ENCODE measurements around the gene USP47. TPM values are rescaled to one million over a fixed set of nuclear protein-coding genes. Genes with fewer than 3 reads are reported as not detected.

The USP47 gene
- total RNA-seq, 1 experiment from 2014 or later = 50.4 TPM

DNA sequence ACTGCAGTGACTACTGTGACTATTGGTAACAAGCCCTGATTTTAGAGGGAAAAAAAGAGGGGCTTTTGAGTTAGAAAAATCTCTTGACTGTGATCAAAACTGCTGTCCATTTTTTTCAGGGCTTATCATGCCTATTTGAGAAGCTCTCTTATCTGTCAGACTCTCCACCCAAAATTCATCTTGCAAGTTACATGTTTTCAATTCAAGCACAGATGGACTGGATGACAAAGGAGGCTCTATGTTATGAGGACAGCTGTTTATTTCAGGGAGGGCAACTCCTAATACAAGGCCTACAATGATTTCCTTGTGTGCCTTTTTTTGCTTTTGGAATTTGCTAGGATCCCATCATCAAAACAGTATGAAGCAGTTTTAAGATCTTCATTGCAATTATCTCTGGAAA is 35.2 kb upstream of the USP47 start:
- no peak for DNase-seq
- ChIA-PET POLR2A (no interaction called here), CTCF (no interaction called here)
- intact Hi-C loops (cut with micrococcal nuclease; ENCODE audit: unreplicated experiment) = no loop called here
- Mint-ChIP-seq H3K4me1 (ENCODE audit: low read depth, unreplicated experiment) (no peaks in the 10 kb centered on the region), H3K27me3 (ENCODE audit: insufficient read depth, unreplicated experiment) (no peaks in the 10 kb centered on the region), H3K4me3 (ENCODE audit: unreplicated experiment) (no peak overlapping the region), H3K27ac (ENCODE audit: unreplicated experiment) (no peak overlapping the region), H3K9me3 (ENCODE audit: unreplicated experiment) (no peaks in the 10 kb centered on the region), H3K36me3 (ENCODE audit: insufficient read depth, unreplicated experiment) (peaks cover 6% of the 10 kb centered on the region)
- TF ChIP-seq, protein P1, sequence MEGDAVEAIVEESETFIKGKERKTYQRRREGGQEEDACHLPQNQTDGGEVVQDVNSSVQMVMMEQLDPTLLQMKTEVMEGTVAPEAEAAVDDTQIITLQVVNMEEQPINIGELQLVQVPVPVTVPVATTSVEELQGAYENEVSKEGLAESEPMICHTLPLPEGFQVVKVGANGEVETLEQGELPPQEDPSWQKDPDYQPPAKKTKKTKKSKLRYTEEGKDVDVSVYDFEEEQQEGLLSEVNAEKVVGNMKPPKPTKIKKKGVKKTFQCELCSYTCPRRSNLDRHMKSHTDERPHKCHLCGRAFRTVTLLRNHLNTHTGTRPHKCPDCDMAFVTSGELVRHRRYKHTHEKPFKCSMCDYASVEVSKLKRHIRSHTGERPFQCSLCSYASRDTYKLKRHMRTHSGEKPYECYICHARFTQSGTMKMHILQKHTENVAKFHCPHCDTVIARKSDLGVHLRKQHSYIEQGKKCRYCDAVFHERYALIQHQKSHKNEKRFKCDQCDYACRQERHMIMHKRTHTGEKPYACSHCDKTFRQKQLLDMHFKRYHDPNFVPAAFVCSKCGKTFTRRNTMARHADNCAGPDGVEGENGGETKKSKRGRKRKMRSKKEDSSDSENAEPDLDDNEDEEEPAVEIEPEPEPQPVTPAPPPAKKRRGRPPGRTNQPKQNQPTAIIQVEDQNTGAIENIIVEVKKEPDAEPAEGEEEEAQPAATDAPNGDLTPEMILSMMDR (IDR thresholded peaks at IDR 0.05; ENCODE audit: insufficient read depth in 1 of 2, low read depth in 1 of 2, low read length in 1 of 2, severe bottlenecking in 1 of 2, unreplicated experiment in 1 of 2) = no peak
- Histone ChIP-seq H3K9me3 (no peaks in the 10 kb centered on the region), H3K4me3 (ENCODE audit: low read depth, low read length) (no peak overlapping the region), H3K4me1 (no peaks in the 10 kb centered on the region), H3K36me3 (ENCODE audit: control insufficient read depth, insufficient read depth, low read length) (no peaks in the 10 kb centered on the region), H3K27me3 (replicated peaks; ENCODE audit: control insufficient read depth, insufficient read depth, low read length) (no peaks in the 10 kb centered on the region)
- no TSS peak for BruUV-seq (replicated peaks)

DNA sequence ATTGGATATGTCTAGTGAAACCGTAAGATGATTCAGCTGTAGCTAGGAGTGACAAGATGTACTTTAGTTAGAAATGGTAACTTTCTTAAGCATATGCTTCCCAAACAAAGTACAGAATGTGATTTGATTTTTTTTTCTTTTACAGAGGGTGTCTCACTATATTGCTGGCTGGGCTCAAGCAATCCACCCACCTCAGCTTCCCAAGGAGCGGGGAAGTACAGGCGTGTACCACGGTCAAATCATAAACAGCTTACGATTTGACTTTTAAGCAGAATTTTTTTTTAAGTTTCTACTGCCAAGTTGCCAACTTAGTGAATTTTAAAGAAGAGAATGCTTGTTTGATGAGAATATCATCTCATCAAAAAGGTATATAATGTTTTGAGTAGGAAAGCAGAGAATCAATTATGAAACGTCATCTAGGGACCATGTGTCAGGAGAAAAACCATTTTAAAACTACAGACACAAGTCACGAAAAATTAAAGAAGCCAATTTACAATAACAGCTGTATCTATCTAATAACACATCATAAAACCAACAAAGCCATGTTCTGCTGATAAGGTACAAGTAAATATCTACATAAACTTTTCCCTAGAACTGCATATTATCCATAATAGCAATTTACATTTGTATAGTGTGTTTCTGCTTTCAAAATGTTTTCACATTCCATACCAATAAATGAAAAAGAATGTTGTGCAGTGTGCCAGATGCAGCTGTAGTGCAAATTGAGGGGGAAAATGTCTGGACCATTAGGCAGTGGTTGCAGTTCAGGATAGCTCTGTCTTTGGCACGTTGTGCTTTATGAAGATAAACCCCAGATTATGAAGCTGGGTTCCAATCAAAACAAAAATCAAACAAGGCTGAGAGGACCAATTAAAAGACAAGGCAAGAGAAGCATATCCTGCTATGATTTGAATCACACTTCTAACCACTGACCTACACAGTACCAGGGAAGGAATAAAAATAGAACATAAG is 33.7 kb upstream of the USP47 start:
- peaks cover 7% of the 10 kb centered on the region for H3K4me1 Mint-ChIP-seq (ENCODE audit: low read depth, unreplicated experiment)
- H3K4me3 ChIP-seq (ENCODE audit: low read depth, low read length) = no peak overlapping the region
- no peaks in the 10 kb centered on the region for H3K9me3 ChIP-seq
- no TSS peak for BruUV-seq (replicated peaks)
- POLR2A ChIA-PET = no interaction called here
- no peak for DNase-seq
- peaks cover 11% of the 10 kb centered on the region for H3K9me3 Mint-ChIP-seq (ENCODE audit: unreplicated experiment)
- no peak overlapping the region for H3K27ac Mint-ChIP-seq (ENCODE audit: unreplicated experiment)
- H3K36me3 ChIP-seq (ENCODE audit: control insufficient read depth, insufficient read depth, low read length) = no peaks in the 10 kb centered on the region
- CTCF ChIA-PET = no interaction called here
- intact Hi-C loops (cut with micrococcal nuclease; ENCODE audit: unreplicated experiment) = no loop called here
- peaks cover 4% of the 10 kb centered on the region for H3K4me1 ChIP-seq
- TF ChIP-seq, protein P1 (IDR thresholded peaks at IDR 0.05; ENCODE audit: insufficient read depth in 1 of 2, low read depth in 1 of 2, low read length in 1 of 2, severe bottlenecking in 1 of 2, unreplicated experiment in 1 of 2) = no peak
- peaks cover 6% of the 10 kb centered on the region for H3K36me3 Mint-ChIP-seq (ENCODE audit: insufficient read depth, unreplicated experiment)
- H3K4me3 Mint-ChIP-seq (ENCODE audit: unreplicated experiment) = no peak overlapping the region
- H3K27me3 ChIP-seq (replicated peaks; ENCODE audit: control insufficient read depth, insufficient read depth, low read length) = no peaks in the 10 kb centered on the region
- no peaks in the 10 kb centered on the region for H3K27me3 Mint-ChIP-seq (ENCODE audit: insufficient read depth, unreplicated experiment)

DNA sequence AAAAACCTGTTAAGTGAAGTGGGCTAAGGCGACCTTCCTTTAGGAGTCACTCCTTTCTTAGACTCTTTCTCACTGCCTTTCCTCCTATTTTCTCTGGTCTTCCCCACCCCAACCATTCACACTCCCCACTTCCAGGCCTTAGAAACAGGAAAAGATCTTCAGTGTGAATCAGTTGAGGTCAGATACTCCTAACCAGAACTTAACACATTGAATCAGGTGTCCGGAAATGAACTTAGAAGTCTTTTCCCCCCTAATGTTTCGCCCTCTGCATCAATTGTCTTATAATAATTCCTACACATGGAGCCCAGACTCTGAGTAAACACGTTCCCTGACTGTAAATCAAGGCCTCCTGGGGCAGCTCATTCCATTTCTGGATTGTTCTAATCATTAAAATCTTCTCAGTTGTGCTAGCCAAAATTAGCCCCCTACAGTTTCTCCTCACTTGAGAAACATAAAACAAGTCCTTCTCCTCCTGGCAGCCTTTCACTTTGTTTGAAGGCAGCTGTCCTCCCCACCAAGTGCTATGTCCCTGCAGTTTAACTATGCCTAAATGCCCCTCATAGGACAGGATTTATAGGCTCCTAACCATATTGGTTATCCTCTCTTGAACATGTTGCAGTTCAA is 32.7 kb upstream of the USP47 start:
- TF ChIP-seq, protein P1 (IDR thresholded peaks at IDR 0.05; ENCODE audit: insufficient read depth in 1 of 2, low read depth in 1 of 2, low read length in 1 of 2, severe bottlenecking in 1 of 2, unreplicated experiment in 1 of 2) = no peak
- ChIA-PET CTCF (no interaction called here), POLR2A (no interaction called here)
- no peaks in the 10 kb centered on the region for H3K27me3 Mint-ChIP-seq (ENCODE audit: insufficient read depth, unreplicated experiment)
- H3K36me3 Mint-ChIP-seq (ENCODE audit: insufficient read depth, unreplicated experiment) = peaks cover 6% of the 10 kb centered on the region
- Histone ChIP-seq H3K9me3 (no peaks in the 10 kb centered on the region), H3K27me3 (replicated peaks; ENCODE audit: control insufficient read depth, insufficient read depth, low read length) (no peaks in the 10 kb centered on the region), H3K4me1 (peaks cover 14% of the 10 kb centered on the region), H3K36me3 (ENCODE audit: control insufficient read depth, insufficient read depth, low read length) (no peaks in the 10 kb centered on the region), H3K4me3 (ENCODE audit: low read depth, low read length) (no peak overlapping the region)
- peaks cover 12% of the 10 kb centered on the region for H3K4me1 Mint-ChIP-seq (ENCODE audit: low read depth, unreplicated experiment)
- no peak overlapping the region for H3K27ac Mint-ChIP-seq (ENCODE audit: unreplicated experiment)
- H3K9me3 Mint-ChIP-seq (ENCODE audit: unreplicated experiment) = peaks cover 11% of the 10 kb centered on the region
- no peak overlapping the region for H3K4me3 Mint-ChIP-seq (ENCODE audit: unreplicated experiment)
- no peak for DNase-seq
- no TSS peak for BruUV-seq (replicated peaks)
- intact Hi-C loops (cut with micrococcal nuclease; ENCODE audit: unreplicated experiment) = no loop called here
